ENCODE measurements around the gene CCDC187. TPM values are rescaled to one million over a fixed set of nuclear protein-coding genes. Genes with fewer than 3 reads are reported as not detected.

Gene CCDC187
- total RNA-seq, 1 donor from 2014 or later: 0.47 TPM

DNA sequence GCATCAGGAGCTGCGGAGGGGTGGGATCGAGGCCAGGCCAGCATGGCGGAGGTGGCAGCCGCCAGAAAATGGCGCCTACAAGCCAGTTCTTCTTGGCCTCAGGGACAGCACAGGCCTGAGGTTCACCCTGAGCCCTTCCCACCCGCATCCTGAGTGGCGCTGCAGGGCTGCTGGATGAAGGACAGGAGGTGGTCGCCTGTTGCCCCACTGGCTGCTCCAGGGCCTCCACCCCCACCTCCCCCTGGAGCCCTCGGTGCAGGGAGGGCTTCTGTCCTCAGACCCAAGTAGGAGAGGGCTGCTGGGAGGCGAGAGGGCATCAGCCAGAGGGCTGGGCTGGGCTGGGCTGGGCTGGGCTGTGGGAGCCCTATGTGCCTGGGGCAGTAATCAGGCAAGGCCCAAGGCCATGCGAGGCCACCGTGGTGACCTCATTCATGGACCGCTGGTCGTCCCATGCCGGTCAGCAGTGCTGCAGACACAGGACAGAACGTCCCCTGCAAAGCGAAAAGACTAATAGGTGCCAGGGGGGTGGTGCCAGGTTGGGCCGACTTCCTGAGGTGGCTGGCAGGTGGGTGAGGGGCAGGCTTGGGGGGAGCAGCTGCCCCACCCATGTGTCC lies 37.3 kb upstream of the CCDC187 start:
- H3K4me3 Mint-ChIP-seq: no peak overlapping the region
- H3K27me3 Mint-ChIP-seq (ENCODE audit: low read depth): no peaks in the 10 kb centered on the region
- TF ChIP-seq, protein P1, sequence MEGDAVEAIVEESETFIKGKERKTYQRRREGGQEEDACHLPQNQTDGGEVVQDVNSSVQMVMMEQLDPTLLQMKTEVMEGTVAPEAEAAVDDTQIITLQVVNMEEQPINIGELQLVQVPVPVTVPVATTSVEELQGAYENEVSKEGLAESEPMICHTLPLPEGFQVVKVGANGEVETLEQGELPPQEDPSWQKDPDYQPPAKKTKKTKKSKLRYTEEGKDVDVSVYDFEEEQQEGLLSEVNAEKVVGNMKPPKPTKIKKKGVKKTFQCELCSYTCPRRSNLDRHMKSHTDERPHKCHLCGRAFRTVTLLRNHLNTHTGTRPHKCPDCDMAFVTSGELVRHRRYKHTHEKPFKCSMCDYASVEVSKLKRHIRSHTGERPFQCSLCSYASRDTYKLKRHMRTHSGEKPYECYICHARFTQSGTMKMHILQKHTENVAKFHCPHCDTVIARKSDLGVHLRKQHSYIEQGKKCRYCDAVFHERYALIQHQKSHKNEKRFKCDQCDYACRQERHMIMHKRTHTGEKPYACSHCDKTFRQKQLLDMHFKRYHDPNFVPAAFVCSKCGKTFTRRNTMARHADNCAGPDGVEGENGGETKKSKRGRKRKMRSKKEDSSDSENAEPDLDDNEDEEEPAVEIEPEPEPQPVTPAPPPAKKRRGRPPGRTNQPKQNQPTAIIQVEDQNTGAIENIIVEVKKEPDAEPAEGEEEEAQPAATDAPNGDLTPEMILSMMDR (IDR thresholded peaks at IDR 0.05; ENCODE audit: unreplicated experiment): no peak
- H3K36me3 Mint-ChIP-seq: peaks cover 4% of the 10 kb centered on the region
- H3K4me1 Mint-ChIP-seq: peaks cover 10% of the 10 kb centered on the region
- H3K27ac Mint-ChIP-seq: no peak overlapping the region
- no peak for DNase-seq (ENCODE audit: low spot score in 2 of 2, unreplicated experiment in 2 of 2)
- H3K9me3 Mint-ChIP-seq: no peaks in the 10 kb centered on the region

DNA sequence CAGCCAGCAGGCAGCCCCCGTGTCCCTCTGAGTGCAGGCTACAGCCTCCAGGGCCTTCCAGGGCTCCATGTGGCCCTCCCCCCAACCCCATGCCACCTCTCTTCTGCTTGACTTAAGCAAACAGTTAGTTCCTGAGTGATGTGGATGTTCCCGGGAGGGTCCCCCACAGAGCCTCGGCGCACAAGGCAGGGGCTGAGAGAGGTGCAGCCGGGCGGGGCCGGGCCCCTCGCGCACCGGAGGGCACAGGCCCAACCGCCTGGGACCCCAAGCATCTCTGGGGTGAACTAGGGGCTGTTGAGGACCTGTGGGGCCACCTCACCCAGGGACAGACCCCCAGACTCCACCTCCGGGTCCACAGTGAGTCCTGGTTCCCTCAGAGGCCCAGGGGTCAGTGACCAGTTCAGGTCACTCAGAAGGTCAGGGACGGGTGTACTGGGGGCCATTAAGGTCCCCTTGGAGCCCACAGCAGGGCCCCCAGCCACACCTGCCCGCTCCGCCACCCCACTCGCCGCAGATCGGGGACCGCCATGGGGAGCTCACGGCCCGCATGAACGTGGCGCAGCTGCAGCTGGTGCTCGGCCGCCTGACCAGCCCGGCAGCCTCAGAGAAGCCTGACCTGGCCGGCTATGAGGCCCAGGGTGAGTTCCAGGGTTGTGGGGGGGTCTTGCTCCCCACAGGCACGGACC lies 36.6 kb upstream of the CCDC187 start:
- H3K4me1 Mint-ChIP-seq: peaks cover 10% of the 10 kb centered on the region
- H3K9me3 Mint-ChIP-seq: no peaks in the 10 kb centered on the region
- no peak overlapping the region for H3K4me3 Mint-ChIP-seq
- no peak for DNase-seq (ENCODE audit: low spot score in 2 of 2, unreplicated experiment in 2 of 2)
- TF ChIP-seq, protein P1 (IDR thresholded peaks at IDR 0.05; ENCODE audit: unreplicated experiment): no peak
- peaks cover 4% of the 10 kb centered on the region for H3K36me3 Mint-ChIP-seq
- no peak overlapping the region for H3K27ac Mint-ChIP-seq
- no peaks in the 10 kb centered on the region for H3K27me3 Mint-ChIP-seq (ENCODE audit: low read depth)

DNA sequence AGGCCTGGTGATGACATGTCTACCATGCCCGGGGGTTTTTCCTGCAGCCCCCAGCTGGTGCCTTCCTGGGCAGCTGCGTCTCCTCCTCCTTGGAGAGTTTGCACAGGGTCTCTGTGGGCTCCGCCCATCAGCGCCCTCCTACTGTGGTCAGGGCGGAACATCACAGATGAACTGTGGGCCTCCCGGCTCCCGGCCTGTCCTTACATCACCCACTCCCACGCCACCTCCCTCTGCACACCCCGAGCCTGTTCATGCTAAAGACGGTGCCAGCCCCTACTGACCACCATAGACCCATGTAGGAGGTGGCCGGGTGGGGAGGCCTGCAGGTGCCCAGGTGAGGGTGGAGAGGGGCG lies 36.0 kb upstream of the CCDC187 start:
- TF ChIP-seq, protein P1 (IDR thresholded peaks at IDR 0.05; ENCODE audit: unreplicated experiment): no peak
- H3K36me3 Mint-ChIP-seq: peaks cover 4% of the 10 kb centered on the region
- no peak for DNase-seq (ENCODE audit: low spot score in 2 of 2, unreplicated experiment in 2 of 2)
- H3K9me3 Mint-ChIP-seq: no peaks in the 10 kb centered on the region
- H3K27ac Mint-ChIP-seq: no peak overlapping the region
- H3K4me3 Mint-ChIP-seq: no peak overlapping the region
- no peaks in the 10 kb centered on the region for H3K27me3 Mint-ChIP-seq (ENCODE audit: low read depth)
- peaks cover 8% of the 10 kb centered on the region for H3K4me1 Mint-ChIP-seq

DNA sequence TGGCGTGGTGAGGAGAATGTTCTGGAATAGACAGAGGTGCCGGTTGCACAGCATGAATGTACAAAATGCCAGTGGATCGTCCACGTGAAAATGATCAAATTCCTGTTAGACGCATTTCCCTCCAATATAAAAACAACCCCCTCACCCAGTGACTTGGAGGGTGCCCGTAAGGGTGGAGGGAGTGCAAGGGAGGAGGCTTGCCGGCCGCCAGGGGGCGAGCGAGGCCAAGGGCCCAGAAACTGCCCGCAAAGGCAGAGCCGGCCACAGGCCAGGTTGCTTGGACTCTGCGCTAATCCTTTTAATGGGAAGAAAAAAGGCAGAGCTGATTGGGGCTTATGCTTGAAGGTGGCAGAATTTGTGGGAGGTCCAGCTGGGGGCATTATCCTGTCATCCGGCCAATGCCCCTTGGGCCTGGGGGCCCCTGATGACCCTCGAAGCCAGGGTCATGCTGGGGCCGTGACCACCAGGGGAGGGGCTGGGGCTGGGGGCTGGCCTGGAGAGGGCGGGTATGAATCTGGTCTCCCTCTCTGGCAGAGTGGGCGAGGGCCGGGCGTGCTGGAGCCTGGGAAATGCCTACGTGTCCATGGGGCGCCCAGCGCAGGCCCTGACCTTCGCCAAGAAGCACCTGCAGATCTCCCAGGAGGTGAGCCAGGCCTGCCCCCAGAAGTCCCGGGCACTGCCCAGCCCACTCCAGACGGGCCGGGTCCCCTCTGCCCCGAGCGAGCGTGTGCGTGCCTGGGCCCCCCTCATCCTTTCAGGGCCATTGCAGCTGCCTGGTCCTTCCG lies 35.5 kb upstream of the CCDC187 start:
- TF ChIP-seq, protein P1 (IDR thresholded peaks at IDR 0.05; ENCODE audit: unreplicated experiment): peak; percentile 88
- Mint-ChIP-seq H3K4me3 (no peak overlapping the region), H3K36me3 (peaks cover 4% of the 10 kb centered on the region), H3K4me1 (peaks cover 8% of the 10 kb centered on the region), H3K27ac (no peak overlapping the region), H3K27me3 (ENCODE audit: low read depth) (no peaks in the 10 kb centered on the region), H3K9me3 (no peaks in the 10 kb centered on the region)
- DNase-seq (ENCODE audit: low spot score in 2 of 2, unreplicated experiment in 2 of 2): peak in 1 of 2 experiments; percentile 77

DNA sequence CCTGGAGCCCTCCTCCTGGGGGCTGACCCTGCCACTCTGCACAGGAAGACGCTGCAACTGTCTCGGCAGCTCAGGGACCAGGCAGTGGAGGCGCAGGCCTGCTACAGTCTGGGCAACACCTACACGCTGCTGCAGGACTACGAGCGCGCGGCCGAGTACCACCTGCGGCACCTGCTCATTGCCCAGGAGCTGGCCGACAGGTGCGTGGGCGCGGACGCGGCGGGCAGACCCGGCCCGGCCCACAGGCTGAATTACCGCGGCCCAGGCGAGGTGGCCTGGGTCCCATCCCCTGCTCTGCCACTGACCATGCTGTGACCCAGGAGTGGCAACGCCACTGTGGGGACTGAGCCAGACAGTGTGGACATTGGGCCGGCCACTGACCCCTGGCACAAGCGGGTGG lies 34.6 kb upstream of the CCDC187 start:
- Mint-ChIP-seq H3K27me3 (ENCODE audit: low read depth) (no peaks in the 10 kb centered on the region), H3K36me3 (peaks cover 4% of the 10 kb centered on the region), H3K4me1 (peaks cover 8% of the 10 kb centered on the region), H3K27ac (no peak overlapping the region), H3K4me3 (no peak overlapping the region), H3K9me3 (no peaks in the 10 kb centered on the region)
- DNase-seq (ENCODE audit: low spot score in 2 of 2, unreplicated experiment in 2 of 2): no peak
- TF ChIP-seq, protein P1 (IDR thresholded peaks at IDR 0.05; ENCODE audit: unreplicated experiment): no peak

Data from mesothelial cell of epicardium (in vitro differentiated cells).